Endothelial cell of umbilical vein (primary cell): ENCODE measurements around the gene DENND5B. TPM values are rescaled to one million over a fixed set of nuclear protein-coding genes. Genes with fewer than 3 reads are reported as not detected.

ENCODE experiments used
- BruUV-seq: library from RNA; stranded (reverse); fragments of 400-500 nt; replicated peaks from 2 replicates; lab custom pipeline; 2021; lab: Mats Ljungman, UMichigan
- CTCF ChIA-PET: fragments of 300-600, 350-600 bp; sonication (Branson Sonifier 250); formaldehyde crosslinking; loops from one replicate; lab custom pipeline; 2021; ENCODE audit warnings: antibody characterized with exemption, inconsistent platforms; lab: Charles Lee
- POLR2A ChIA-PET: fragments of 300-600, 350-600 bp; sonication (Branson Sonifier 250); formaldehyde crosslinking; loops from one replicate; lab custom pipeline; 2021; ENCODE audit warnings: antibody characterized with exemption, inconsistent platforms; lab: Charles Lee
- DNase-seq: peaks from one replicate; pipeline ENCODE4 v3.0.0-alpha.2; 2011; ENCODE audit warnings: low read depth, low spot score
- FAIRE-seq: peaks from 2 replicates; lab custom pipeline; 2011; peaks lifted over from hg19 to GRCh38; lab: Jason Lieb, UNC
- H2AFZ ChIP-seq: 2 replicates; pipeline ENCODE4 v1.6.0; 2012; ENCODE audit warnings: low read depth, low read length, control low read depth, inconsistent platforms
- H3K27ac ChIP-seq: 2 replicates; pipeline ENCODE4 v1.5.1; 2011; ENCODE audit warnings: low read depth, mild to moderate bottlenecking, control low read depth, low read length, moderate library complexity; ENCODE audit not compliant: insufficient read depth
- H3K27me3 ChIP-seq, 2 experiments: 2 replicates each; pipeline versions ENCODE4 v1.6.0 to v1.6.1; 2011; ENCODE audit warnings: low read length in 2 of 2, mixed read lengths in 1 of 2; ENCODE audit not compliant: control insufficient read depth in 2 of 2, insufficient read depth in 2 of 2
- H3K36me3 ChIP-seq, 2 experiments: 2 replicates in 1 of 2; 3 replicates in 1 of 2; pipeline ENCODE4 v1.5.1; 2011; ENCODE audit warnings: low read length in 2 of 2, mild to moderate bottlenecking in 1 of 2, moderate library complexity in 1 of 2; ENCODE audit not compliant: control insufficient read depth in 2 of 2, insufficient read depth in 2 of 2; ENCODE audit errors: extremely low read depth in 1 of 2
- H3K4me1 ChIP-seq: 3 replicates; pipeline ENCODE4 v1.5.1; 2011; ENCODE audit warnings: mild to moderate bottlenecking, low read length; ENCODE audit not compliant: control insufficient read depth, insufficient read depth; ENCODE audit errors: extremely low read depth
- H3K4me2 ChIP-seq: 2 replicates; pipeline ENCODE4 v1.6.1; 2011; ENCODE audit warnings: low read length, control low read depth, mixed read lengths; ENCODE audit not compliant: insufficient read depth
- H3K4me3 ChIP-seq, 3 experiments: fragments of 200-600 bp in 1 of 3; sonication (generic), shearing (Covaris generic) in 1 of 3; replicated peaks in 1 of 3; 2 replicates each; pipeline ENCODE4 v1.5.1; 2011 to 2016; ENCODE audit warnings: control low read depth in 3 of 3, low read length in 3 of 3, mild to moderate bottlenecking in 2 of 3, inconsistent platforms in 1 of 3, low read depth in 1 of 3, moderate library complexity in 1 of 3; ENCODE audit not compliant: insufficient read depth in 1 of 3
- H3K79me2 ChIP-seq: 2 replicates; pipeline ENCODE4 v1.6.0; 2012; ENCODE audit warnings: low read length, inconsistent platforms; ENCODE audit not compliant: control insufficient read depth, insufficient read depth
- H3K9ac ChIP-seq: replicated peaks from 2 replicates; pipeline ENCODE3; 2011; ENCODE audit warnings: low read length, control low read depth; ENCODE audit not compliant: insufficient read depth; ENCODE audit errors: extremely low read depth
- H3K9me1 ChIP-seq: replicated peaks from 3 replicates; pipeline ENCODE4 v1.6.0; 2011; ENCODE audit warnings: mild to moderate bottlenecking, low read length; ENCODE audit not compliant: control insufficient read depth, insufficient read depth; ENCODE audit errors: extremely low read depth
- H3K9me3 ChIP-seq: replicated peaks from 2 replicates; pipeline ENCODE4 v1.5.1; 2012; ENCODE audit warnings: low read length, inconsistent platforms; ENCODE audit not compliant: control insufficient read depth, insufficient read depth
- H4K20me1 ChIP-seq: replicated peaks from 2 replicates; pipeline ENCODE3; 2011; ENCODE audit warnings: mild to moderate bottlenecking, low read length; ENCODE audit not compliant: control insufficient read depth, insufficient read depth; ENCODE audit errors: extremely low read depth
- CTCF ChIP-seq, 2 donors: IDR thresholded peaks; 1 replicate in 1 of 2; 2 replicates in 1 of 2; pipeline ENCODE4 v1.5.1; 2011; ENCODE audit warnings: low read length in 2 of 2, mild to moderate bottlenecking in 2 of 2, moderate library complexity in 2 of 2, control low read depth in 1 of 2, inconsistent platforms in 1 of 2, low read depth in 1 of 2; ENCODE audit not compliant: insufficient read depth in 1 of 2; ENCODE audit errors: extremely low read depth in 1 of 2
- EZH2 ChIP-seq: IDR thresholded peaks from 2 replicates; pipeline ENCODE4 v1.6.1; 2012; ENCODE audit warnings: borderline replicate concordance, low read depth, mild to moderate bottlenecking, moderate library complexity, low read length, inconsistent platforms; ENCODE audit not compliant: severe bottlenecking
- FOS ChIP-seq: IDR thresholded peaks from 2 replicates; pipeline ENCODE4 v1.6.1; 2011; ENCODE audit warnings: mild to moderate bottlenecking, low read length, moderate library complexity, borderline replicate concordance; ENCODE audit not compliant: insufficient read depth
- GATA2 ChIP-seq: IDR thresholded peaks from 2 replicates; pipeline ENCODE4 v1.7.0; 2011; ENCODE audit warnings: low read depth, mild to moderate bottlenecking, moderate library complexity, mixed read lengths, low read length; ENCODE audit not compliant: insufficient read length, insufficient read depth
- JUN ChIP-seq: IDR thresholded peaks from 2 replicates; pipeline ENCODE4 v1.6.1; 2011; ENCODE audit warnings: borderline replicate concordance, low read depth; ENCODE audit not compliant: insufficient read length, insufficient read depth
- MAX ChIP-seq: IDR thresholded peaks from 2 replicates; pipeline ENCODE4 v1.6.1; 2011; ENCODE audit not compliant: insufficient read depth, insufficient read length
- MYC ChIP-seq: IDR thresholded peaks from one replicate; pipeline ENCODE4 v1.6.1; 2011; ENCODE audit warnings: mild to moderate bottlenecking, low read depth, low read length
- POLR2A ChIP-seq: IDR thresholded peaks from 2 replicates; pipeline ENCODE4 v1.6.1; 2012; ENCODE audit warnings: low read depth, mild to moderate bottlenecking, control low read depth, low read length
- POLR2AphosphoS5 ChIP-seq: IDR thresholded peaks from 2 replicates; pipeline ENCODE4 v1.6.1; 2012; ENCODE audit warnings: low read depth, mild to moderate bottlenecking, control low read depth, low read length, moderate library complexity; ENCODE audit not compliant: insufficient read depth
- dilution Hi-C: fragments of 300-500 bp; cut with MboI; formaldehyde crosslinking; loops from one replicate; pipeline ENCODE4 v1.15.0; 2019; ENCODE audit warnings: low sequenced_read_pairs; ENCODE audit not compliant: extremely low pct_ligation_motif_present
- intact Hi-C: fragments of 100-400 bp; cut with micrococcal nuclease; formaldehyde crosslinking; loops from one replicate; pipeline ENCODE4 v1.10.0; 2022
- polyA plus RNA-seq, 4 experiments: library from polyadenylated mRNA; depleted of rRNA in 3 of 4; stranded (reverse) in 3 of 4; unstranded in 1 of 4; fragments of >200 nt; gene quantifications; 2 replicates each; pipeline versions ENCODE4 v1.2.1 to v1.2.3, GENCODE V29; 2011 to 2012; ENCODE audit warnings: missing spikeins in 1 of 4
- total RNA-seq: library from RNA; stranded (reverse); gene quantifications from 2 replicates; pipeline ENCODE4 v1.2.3, GENCODE V29; 2021

The DENND5B gene
- total and polyA plus RNA-seq, 2 donors (not counting 3 experiments of a cell fraction or from before 2014, with no cell fraction given): 10.3 to 18.3 TPM

DNA sequence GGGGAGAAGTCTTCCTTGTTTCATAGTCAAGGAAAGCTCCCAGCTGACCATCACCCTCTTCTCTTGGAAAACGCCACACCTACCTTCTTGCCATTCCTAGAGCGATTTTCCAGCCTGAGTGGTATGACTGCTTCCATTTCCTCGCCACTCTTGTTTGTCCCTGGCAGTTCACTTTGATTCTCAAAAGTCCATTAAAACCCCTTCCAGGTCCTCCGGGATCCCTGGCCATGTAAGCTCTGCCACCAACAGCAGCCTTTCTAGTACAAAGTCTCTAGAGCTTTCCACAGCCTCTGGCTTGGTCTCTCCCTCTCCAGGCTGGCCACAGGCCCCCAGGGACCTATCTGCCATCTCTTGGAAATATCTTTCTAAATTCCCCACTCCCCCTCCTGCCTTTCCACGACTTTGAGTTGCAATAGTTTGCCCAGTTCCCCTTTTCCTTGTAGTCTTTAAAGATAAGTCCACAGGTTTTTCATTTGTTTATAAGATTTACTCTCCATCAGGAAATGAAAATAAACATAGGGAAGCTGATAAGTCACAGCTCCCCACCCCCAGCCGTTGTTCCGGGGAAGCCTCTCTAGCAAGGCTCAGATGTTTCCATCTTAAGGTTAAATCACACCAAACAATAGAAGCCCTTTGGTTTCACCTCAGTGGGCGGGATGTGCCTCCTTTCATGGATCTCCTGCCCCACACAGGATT lies 222.1 kb downstream of the DENND5B start:
- no peak overlapping the region for H3K4me3 ChIP-seq
- no TSS peak for BruUV-seq
- dilution Hi-C loops (no loop called here), intact Hi-C loops (no loop called here)
- no peaks in the 10 kb centered on the region for H3K9me3 ChIP-seq
- peaks cover 17% of the 10 kb centered on the region for H3K4me1 ChIP-seq
- no peak for TF ChIP-seq POLR2A
- TF ChIP-seq GATA2: no peak
- no peak for TF ChIP-seq EZH2
- TF ChIP-seq JUN: no peak
- no peak for TF ChIP-seq MYC
- no peak for TF ChIP-seq CTCF (IDR thresholded peaks at IDR 0.05; ENCODE audit: extremely low read depth in 1 of 2, insufficient read depth in 1 of 2, low read depth in 1 of 2, low read length in 2 of 2)
- no peak for TF ChIP-seq MAX
- TF ChIP-seq POLR2AphosphoS5: no peak
- no peak for TF ChIP-seq FOS
- POLR2A ChIA-PET: no interaction called here
- H3K27ac ChIP-seq: no peak overlapping the region
- FAIRE-seq (peak; percentile 18), DNase-seq (no peak)
- H3K79me2 ChIP-seq: no peaks in the 10 kb centered on the region
- no peaks in the 10 kb centered on the region for H3K36me3 ChIP-seq
- peak overlapping the region; percentile 40 for H2AFZ ChIP-seq
- peaks cover 0 to 3% of the 10 kb centered on the region in 2 experiments for H3K27me3 ChIP-seq
- CTCF ChIA-PET: interaction anchor here (0.6 to 0.7 kb wide), 2 partner anchors 34 to 484 kb away, joined by 3 read pairs; no protein-coding TSS in a partner anchor
- H3K4me2 ChIP-seq: no peak overlapping the region
- H3K9me1 ChIP-seq: no peaks in the 10 kb centered on the region
- no peak overlapping the region for H3K9ac ChIP-seq
- H4K20me1 ChIP-seq: no peaks in the 10 kb centered on the region
